ENCODE results near the gene PPM1J. TPM values are rescaled to one million over a fixed set of nuclear protein-coding genes. Genes with fewer than 3 reads are reported as not detected.
"Not testable (repeated sequence)": the region's sequence is repeated elsewhere in the genome, so short reads cannot be mapped to it uniquely, and the experiment has no call there.

The PPM1J gene
- polyA plus RNA-seq, 3 donors, result 0.28 to 0.75 (median 0.69) TPM

DNA sequence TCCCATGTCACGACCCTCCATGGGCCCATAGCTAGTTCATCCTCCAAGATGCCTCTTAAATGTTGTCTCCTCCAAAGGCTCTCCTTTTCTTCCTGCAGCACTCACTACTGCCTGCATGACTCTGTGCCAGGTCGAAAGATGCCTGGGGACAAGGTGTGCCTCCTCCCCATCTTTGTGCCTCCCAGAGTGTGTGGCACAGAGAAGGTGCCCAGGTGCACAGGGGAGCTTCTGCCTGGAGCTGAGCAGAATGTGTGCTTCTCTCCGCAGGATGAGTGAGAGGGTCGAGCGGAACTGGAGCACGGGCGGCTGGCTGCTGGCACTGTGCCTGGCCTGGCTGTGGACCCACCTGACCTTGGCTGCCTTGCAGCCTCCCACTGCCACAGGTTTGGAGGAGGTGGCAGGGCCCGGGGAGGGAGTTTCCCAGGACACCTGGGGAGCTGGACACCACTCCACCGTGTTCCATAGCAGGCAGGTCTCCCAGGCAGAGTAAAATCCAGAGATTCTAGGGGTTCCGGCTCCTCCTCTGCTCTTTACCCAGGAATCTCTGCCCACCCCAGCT, 6.9 kb upstream of the PPM1J start:
- Histone ChIP-seq H3K4me3 (replicated peaks in 1 of 3; ENCODE audit: low read depth in 2 of 3, low read length in 3 of 3) (no peak overlapping the region), H3K79me2 (ENCODE audit: insufficient read depth, low read length) (no peaks in the 10 kb centered on the region), H2AFZ (ENCODE audit: insufficient read depth, low read depth, low read length, poor library complexity, severe bottlenecking) (no peak overlapping the region), H3K36me3 (replicated peaks in 1 of 2; ENCODE audit: control insufficient read depth in 1 of 2, insufficient read depth in 2 of 2, low read length in 2 of 2) (no peaks in the 10 kb centered on the region), H4K20me1 (ENCODE audit: insufficient read depth, low read length) (no peaks in the 10 kb centered on the region), H3K4me2 (replicated peaks; ENCODE audit: extremely low read depth, low read length, poor library complexity, severe bottlenecking) (no peak overlapping the region), H3K4me1 (ENCODE audit: control insufficient read depth in 1 of 2, insufficient read depth in 2 of 2, low read length in 2 of 2) (peaks cover 17 to 23% of the 10 kb centered on the region in 2 donors), H3K27me3 (ENCODE audit: control insufficient read depth in 2 of 2, insufficient read depth in 2 of 2, low read length in 2 of 2) (peaks cover 0 to 7% of the 10 kb centered on the region in 2 donors), H3K9me3 (replicated peaks in 1 of 2; ENCODE audit: control insufficient read depth in 1 of 2, insufficient read depth in 1 of 2, low read length in 2 of 2) (no peaks in the 10 kb centered on the region), H3K9ac (ENCODE audit: insufficient read depth, low read length, poor library complexity, severe bottlenecking) (no peak overlapping the region), H3K27ac (ENCODE audit: low read depth in 1 of 2, low read length in 2 of 2) (no peak overlapping the region)
- 68% methylated on average over 7 of the region's 10 CpGs for WGBS (ENCODE audit: insufficient coverage)
- Mint-ChIP-seq H3K27ac (peak overlapping the region in 1 of 7 donors; percentile 59), H3K27me3 (ENCODE audit: low read depth in 3 of 3) (peaks cover 16 to 19% (median 18%) of the 10 kb centered on the region in 3 donors), H3K4me1 (peaks cover 17% of the 10 kb centered on the region), H3K4me3 (no peak overlapping the region), H3K9me3 (peaks cover 0 to 1% (median 0%) of the 10 kb centered on the region in 7 donors), H3K36me3 (peaks cover 0 to 1% of the 10 kb centered on the region in 2 donors)
- no peak for DNase-seq
- TF ChIP-seq, protein P1, sequence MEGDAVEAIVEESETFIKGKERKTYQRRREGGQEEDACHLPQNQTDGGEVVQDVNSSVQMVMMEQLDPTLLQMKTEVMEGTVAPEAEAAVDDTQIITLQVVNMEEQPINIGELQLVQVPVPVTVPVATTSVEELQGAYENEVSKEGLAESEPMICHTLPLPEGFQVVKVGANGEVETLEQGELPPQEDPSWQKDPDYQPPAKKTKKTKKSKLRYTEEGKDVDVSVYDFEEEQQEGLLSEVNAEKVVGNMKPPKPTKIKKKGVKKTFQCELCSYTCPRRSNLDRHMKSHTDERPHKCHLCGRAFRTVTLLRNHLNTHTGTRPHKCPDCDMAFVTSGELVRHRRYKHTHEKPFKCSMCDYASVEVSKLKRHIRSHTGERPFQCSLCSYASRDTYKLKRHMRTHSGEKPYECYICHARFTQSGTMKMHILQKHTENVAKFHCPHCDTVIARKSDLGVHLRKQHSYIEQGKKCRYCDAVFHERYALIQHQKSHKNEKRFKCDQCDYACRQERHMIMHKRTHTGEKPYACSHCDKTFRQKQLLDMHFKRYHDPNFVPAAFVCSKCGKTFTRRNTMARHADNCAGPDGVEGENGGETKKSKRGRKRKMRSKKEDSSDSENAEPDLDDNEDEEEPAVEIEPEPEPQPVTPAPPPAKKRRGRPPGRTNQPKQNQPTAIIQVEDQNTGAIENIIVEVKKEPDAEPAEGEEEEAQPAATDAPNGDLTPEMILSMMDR (IDR thresholded peaks at IDR 0.05), result no peak
- intact Hi-C loops (cut with micrococcal nuclease), result no loop called here

DNA sequence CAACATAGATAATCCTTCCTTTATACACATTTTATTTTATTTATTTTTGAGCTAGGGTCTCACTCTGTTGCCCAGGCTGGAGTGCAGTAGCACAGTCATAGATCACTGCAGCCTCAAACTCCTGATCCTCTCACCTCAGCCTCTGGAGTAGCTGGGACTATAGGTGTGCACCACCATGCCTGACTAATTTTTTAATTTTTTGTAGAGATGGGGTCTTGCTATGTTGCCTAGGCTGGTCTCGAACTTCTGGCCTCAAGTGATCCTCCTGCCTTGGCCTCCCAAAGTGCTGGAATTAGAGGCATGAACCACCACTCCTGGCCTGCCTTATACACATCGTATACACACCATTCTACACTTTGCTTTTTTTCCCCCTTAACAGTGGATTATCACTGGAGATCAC, 6.2 kb upstream of the PPM1J start:
- H3K79me2 ChIP-seq (ENCODE audit: insufficient read depth, low read length); H3K36me3 ChIP-seq (replicated peaks in 1 of 2; ENCODE audit: control insufficient read depth in 1 of 2, insufficient read depth in 2 of 2, low read length in 2 of 2); H4K20me1 ChIP-seq (ENCODE audit: insufficient read depth, low read length); H3K27ac ChIP-seq (ENCODE audit: low read depth in 1 of 2, low read length in 2 of 2); H3K9me3 Mint-ChIP-seq; H3K36me3 Mint-ChIP-seq; H3K4me3 ChIP-seq (replicated peaks in 1 of 3; ENCODE audit: low read depth in 2 of 3, low read length in 3 of 3); H3K4me3 Mint-ChIP-seq; intact Hi-C loops (cut with micrococcal nuclease); H2AFZ ChIP-seq (ENCODE audit: insufficient read depth, low read depth, low read length, poor library complexity, severe bottlenecking); H3K9ac ChIP-seq (ENCODE audit: insufficient read depth, low read length, poor library complexity, severe bottlenecking); DNase-seq; H3K27me3 ChIP-seq (ENCODE audit: control insufficient read depth in 2 of 2, insufficient read depth in 2 of 2, low read length in 2 of 2); H3K4me2 ChIP-seq (replicated peaks; ENCODE audit: extremely low read depth, low read length, poor library complexity, severe bottlenecking); H3K27ac Mint-ChIP-seq; H3K9me3 ChIP-seq (replicated peaks in 1 of 2; ENCODE audit: control insufficient read depth in 1 of 2, insufficient read depth in 1 of 2, low read length in 2 of 2): not testable (repeated sequence)
- peaks cover 18 to 24% of the 10 kb centered on the region in 2 donors for H3K4me1 ChIP-seq (ENCODE audit: control insufficient read depth in 1 of 2, insufficient read depth in 2 of 2, low read length in 2 of 2)
- WGBS (ENCODE audit: insufficient coverage), result 80% methylated on average over 1 of the region's 2 CpGs
- Mint-ChIP-seq H3K4me1 (peaks cover 19% of the 10 kb centered on the region), H3K27me3 (ENCODE audit: low read depth in 3 of 3) (peaks cover 16 to 26% (median 20%) of the 10 kb centered on the region in 3 donors)
